CD4-positive, alpha-beta memory T cell (primary cell): ENCODE results near the gene LAS1L. TPM values are rescaled to one million over a fixed set of nuclear protein-coding genes. Genes with fewer than 3 reads are reported as not detected.
"Not testable (repeated sequence)": the region's sequence is repeated elsewhere in the genome, so short reads cannot be mapped to it uniquely, and the experiment has no call there.

Experiments
- CTCF ChIA-PET: fragments of 350-600 bp; sonication (Branson Sonifier 250); formaldehyde crosslinking; loops from one replicate; lab custom pipeline; 2021; ENCODE audit warnings: inconsistent platforms; ENCODE audit not compliant: partially characterized antibody; lab: Charles Lee
- POLR2A ChIA-PET: fragments of 350-600 bp; sonication (Branson Sonifier 250); formaldehyde crosslinking; loops from one replicate; lab custom pipeline; 2021; ENCODE audit not compliant: partially characterized antibody; lab: Charles Lee
- DNase-seq, 5 donors: peaks; one replicate each; pipeline versions ENCODE4 v3.0.0 to v3.0.0-alpha.2; 2020 to 2022; ENCODE audit warnings: mixed read lengths in 1 of 5
- H3K27ac ChIP-seq: one replicate; pipeline ENCODE4 v1.7.0; 2013; ENCODE audit warnings: low read depth, low read length
- H3K27me3 ChIP-seq: 2 replicates; pipeline ENCODE4 v1.7.0; 2013; ENCODE audit warnings: mild to moderate bottlenecking, low read length, moderate library complexity; ENCODE audit not compliant: insufficient read depth
- H3K36me3 ChIP-seq: 2 replicates; pipeline ENCODE4 v1.7.0; 2013; ENCODE audit warnings: mild to moderate bottlenecking, low read length, moderate library complexity; ENCODE audit not compliant: insufficient read depth
- H3K4me1 ChIP-seq: 2 replicates; pipeline ENCODE4 v1.7.0; 2013; ENCODE audit warnings: mild to moderate bottlenecking, low read length, moderate library complexity; ENCODE audit not compliant: insufficient read depth
- H3K4me3 ChIP-seq, 2 donors: one replicate each; pipeline ENCODE4 v1.7.0; 2013; ENCODE audit warnings: low read length in 2 of 2, mild to moderate bottlenecking in 1 of 2
- H3K9me3 ChIP-seq, 2 donors: one replicate each; pipeline ENCODE4 v1.7.0; 2013; ENCODE audit warnings: low read length in 2 of 2, control low read depth in 1 of 2; ENCODE audit not compliant: control insufficient read depth in 1 of 2
- H3K27ac Mint-ChIP-seq, 7 donors: one replicate each; pipeline ENCODE4 v1.8.0; 2020 to 2021; ENCODE audit warnings: mixed read lengths in 7 of 7, mild to moderate bottlenecking in 6 of 7, inconsistent platforms in 3 of 7, moderate library complexity in 3 of 7
- H3K27me3 Mint-ChIP-seq, 2 donors: one replicate each; pipeline ENCODE4 v1.8.0; 2020 to 2021; ENCODE audit warnings: mixed read lengths in 2 of 2
- H3K36me3 Mint-ChIP-seq, 2 donors: one replicate each; pipeline ENCODE4 v1.8.0; 2020 to 2021; ENCODE audit warnings: mixed read lengths in 2 of 2, inconsistent platforms in 1 of 2, mild to moderate bottlenecking in 1 of 2
- H3K4me1 Mint-ChIP-seq, 4 donors: one replicate each; pipeline ENCODE4 v1.8.0; 2020 to 2021; ENCODE audit warnings: mixed read lengths in 4 of 4, mild to moderate bottlenecking in 1 of 4
- H3K4me3 Mint-ChIP-seq, 8 donors: one replicate each; pipeline ENCODE4 v1.8.0; 2020 to 2021; ENCODE audit warnings: mixed read lengths in 8 of 8, mild to moderate bottlenecking in 7 of 8, moderate library complexity in 6 of 8, inconsistent platforms in 3 of 8
- H3K9me3 Mint-ChIP-seq, 8 donors: one replicate each; pipeline ENCODE4 v1.8.0; 2020 to 2021; ENCODE audit warnings: mixed read lengths in 8 of 8, mild to moderate bottlenecking in 5 of 8, inconsistent platforms in 3 of 8, moderate library complexity in 1 of 8
- intact Hi-C: fragments of 100-400 bp; cut with micrococcal nuclease; formaldehyde crosslinking; loops from one replicate; pipeline ENCODE4 v1.15.1; 2023
- polyA plus RNA-seq, 2 donors: library from polyadenylated mRNA; unstranded; fragments of 300-500 nt; fragmentation: Illumina TruSeq; gene quantifications; one replicate each; pipeline ENCODE4 v1.2.3, GENCODE V29; 2021
- total RNA-seq, 2 experiments: library from RNA; stranded (reverse); gene quantifications; one replicate each; pipeline ENCODE4 v1.2.3, GENCODE V29; 2021

LAS1L gene
- total and polyA plus RNA-seq, 4 experiments from 2014 or later: 38.5 to 51.7 (median 40.6) TPM

- H3K36me3 Mint-ChIP-seq: no peaks in the 10 kb centered on the region
- no peak overlapping the region for H3K27ac Mint-ChIP-seq
- CTCF ChIA-PET: no interaction called here
- H3K4me1 ChIP-seq: no peaks in the 10 kb centered on the region
- H3K36me3 ChIP-seq: no peaks in the 10 kb centered on the region
- H3K27ac ChIP-seq: no peak overlapping the region
- no peaks in the 10 kb centered on the region for H3K27me3 ChIP-seq
- POLR2A ChIA-PET: no interaction called here
- intact Hi-C loops: no loop called here
- H3K4me3 ChIP-seq: no peak overlapping the region
- no peak overlapping the region for H3K4me3 Mint-ChIP-seq
- no peaks in the 10 kb centered on the region for H3K9me3 ChIP-seq
- H3K4me1 Mint-ChIP-seq: no peaks in the 10 kb centered on the region
- H3K9me3 Mint-ChIP-seq: no peaks in the 10 kb centered on the region
- no peak for DNase-seq
- peaks cover 0 to 1% of the 10 kb centered on the region in 2 donors for H3K27me3 Mint-ChIP-seq
Measured at GRCh38 chrX:65574356-65574755, 39.8 kb upstream of the LAS1L start.

- no peaks in the 10 kb centered on the region for H3K36me3 Mint-ChIP-seq
- peaks cover 0 to 1% of the 10 kb centered on the region in 2 donors for H3K27me3 Mint-ChIP-seq
- no peaks in the 10 kb centered on the region for H3K4me1 Mint-ChIP-seq
- H3K27ac Mint-ChIP-seq: no peak overlapping the region
- ChIA-PET POLR2A (no interaction called here), CTCF (no interaction called here)
- no peaks in the 10 kb centered on the region for H3K27me3 ChIP-seq
- no peaks in the 10 kb centered on the region for H3K4me1 ChIP-seq
- no peaks in the 10 kb centered on the region for H3K9me3 ChIP-seq
- H3K4me3 ChIP-seq: no peak overlapping the region
- H3K27ac ChIP-seq: no peak overlapping the region
- intact Hi-C loops: no loop called here
- H3K4me3 Mint-ChIP-seq: no peak overlapping the region
- DNase-seq: no peak
- peaks cover 0 to under 1% (median 0%) of the 10 kb centered on the region in 8 donors for H3K9me3 Mint-ChIP-seq
- H3K36me3 ChIP-seq: no peaks in the 10 kb centered on the region
Measured at GRCh38 chrX:65572971-65573370, 38.4 kb upstream of the LAS1L start.

DNA sequence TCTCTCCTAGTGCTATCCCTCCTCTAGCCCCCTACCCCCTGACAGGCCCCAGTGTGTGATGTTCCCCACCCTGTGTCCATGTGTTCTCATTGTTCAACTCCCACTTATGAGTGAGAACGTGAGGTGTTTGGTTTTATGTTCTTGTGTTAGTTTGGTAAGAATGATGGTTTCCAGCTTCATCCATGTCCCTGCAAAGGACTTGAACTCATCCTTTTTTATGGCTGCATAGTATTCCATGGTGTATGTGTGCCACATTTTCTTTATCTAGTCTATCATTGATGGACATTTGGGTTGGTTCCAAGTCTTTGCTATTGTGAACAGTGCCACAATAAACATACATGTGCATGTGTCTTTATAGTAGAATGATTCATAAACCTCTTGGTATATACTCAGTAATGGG, 28.3 kb upstream of the LAS1L start:
- H3K4me3 ChIP-seq, CTCF ChIA-PET, H3K4me3 Mint-ChIP-seq, DNase-seq, H3K36me3 ChIP-seq, H3K9me3 ChIP-seq, H3K27ac ChIP-seq, H3K27me3 Mint-ChIP-seq, H3K9me3 Mint-ChIP-seq, H3K27ac Mint-ChIP-seq, intact Hi-C loops, H3K4me1 Mint-ChIP-seq, H3K36me3 Mint-ChIP-seq, H3K27me3 ChIP-seq, POLR2A ChIA-PET, H3K4me1 ChIP-seq: not testable (repeated sequence)

GRCh38 chrX:65551489-65552339, 17.1 kb upstream of the LAS1L start:
- Mint-ChIP-seq H3K9me3 (peaks cover 0 to 3% (median 0%) of the 10 kb centered on the region in 8 donors), H3K27ac (no peak overlapping the region), H3K27me3 (no peaks in the 10 kb centered on the region), H3K36me3 (no peaks in the 10 kb centered on the region), H3K4me1 (no peaks in the 10 kb centered on the region), H3K4me3 (no peak overlapping the region)
- ChIA-PET POLR2A (no interaction called here), CTCF (no interaction called here)
- Histone ChIP-seq H3K9me3 (no peaks in the 10 kb centered on the region), H3K4me3 (no peak overlapping the region), H3K36me3 (no peaks in the 10 kb centered on the region), H3K27me3 (no peaks in the 10 kb centered on the region), H3K4me1 (no peaks in the 10 kb centered on the region), H3K27ac (no peak overlapping the region)
- no peak for DNase-seq
- intact Hi-C loops: no loop called here

DNA sequence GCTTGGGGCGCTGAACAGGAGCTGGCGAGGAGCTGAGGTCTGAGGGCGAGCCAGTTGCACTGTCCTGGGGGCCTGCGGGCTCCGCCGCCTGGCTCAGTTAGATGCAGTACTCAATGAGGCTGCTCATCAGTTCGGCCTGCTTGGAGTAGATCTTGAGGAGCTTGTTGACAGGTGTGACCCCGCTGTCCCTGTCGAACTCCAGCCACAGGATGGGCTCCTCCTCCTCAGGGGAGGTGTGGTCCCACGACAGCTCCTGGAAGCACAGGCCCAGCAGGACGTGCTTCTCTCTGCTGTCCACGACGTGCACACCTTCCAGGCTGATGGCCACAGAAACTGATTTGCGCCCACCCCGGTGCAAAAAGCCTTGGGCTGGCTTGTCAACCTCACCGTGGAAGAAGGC, 16.5 kb upstream of the LAS1L start:
- Mint-ChIP-seq H3K36me3 (no peaks in the 10 kb centered on the region), H3K27ac (no peak overlapping the region)
- CTCF ChIA-PET: no interaction called here

GRCh38 chrX:65545456-65545855, 10.9 kb upstream of the LAS1L start:
- Mint-ChIP-seq H3K9me3 (peaks cover 0 to 2% (median 0%) of the 10 kb centered on the region in 8 donors), H3K4me1 (peaks cover 0 to 1% (median 0%) of the 10 kb centered on the region in 4 donors), H3K4me3 (no peak overlapping the region), H3K27me3 (no peaks in the 10 kb centered on the region), H3K27ac (no peak overlapping the region), H3K36me3 (no peaks in the 10 kb centered on the region)
- Histone ChIP-seq H3K4me3 (no peak overlapping the region), H3K27me3 (no peaks in the 10 kb centered on the region), H3K4me1 (no peaks in the 10 kb centered on the region), H3K9me3 (no peaks in the 10 kb centered on the region), H3K27ac (no peak overlapping the region), H3K36me3 (no peaks in the 10 kb centered on the region)
- DNase-seq: no peak
- intact Hi-C loops: no loop called here
- CTCF ChIA-PET: no interaction called here
- POLR2A ChIA-PET: no interaction called here

More for the DNA sequence above, 16.5 kb upstream of the LAS1L start:
- no peak overlapping the region for H3K4me3 ChIP-seq
- H3K4me1 ChIP-seq: no peaks in the 10 kb centered on the region
- H3K27me3 Mint-ChIP-seq: no peaks in the 10 kb centered on the region
- H3K36me3 ChIP-seq: no peaks in the 10 kb centered on the region
- intact Hi-C loops: no loop called here
- no peaks in the 10 kb centered on the region for H3K9me3 ChIP-seq
- H3K27ac ChIP-seq: no peak overlapping the region
- H3K4me1 Mint-ChIP-seq: no peaks in the 10 kb centered on the region
- POLR2A ChIA-PET: no interaction called here
- H3K9me3 Mint-ChIP-seq: peaks cover 0 to 3% (median 0%) of the 10 kb centered on the region in 8 donors
- no peak for DNase-seq
- H3K27me3 ChIP-seq: no peaks in the 10 kb centered on the region
- no peak overlapping the region for H3K4me3 Mint-ChIP-seq

DNA sequence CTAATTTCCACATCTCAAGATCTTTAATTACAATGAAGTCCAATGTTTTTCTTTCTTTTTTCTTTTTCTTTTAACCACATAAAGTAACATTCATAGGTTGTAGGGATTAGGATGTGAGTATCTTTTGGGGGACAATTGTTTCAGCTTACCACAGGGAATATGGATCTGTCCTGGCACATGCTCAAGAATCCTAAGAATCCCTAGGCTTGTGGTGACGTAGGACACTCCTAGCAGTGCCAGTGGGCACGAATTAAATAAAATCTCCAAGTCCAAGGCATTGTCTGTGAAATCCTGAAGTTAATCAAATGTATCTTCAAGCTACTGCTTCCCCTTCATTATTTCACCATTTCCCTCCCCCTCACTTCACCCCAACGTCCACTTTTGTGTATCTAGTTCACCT, 2.6 kb upstream of the LAS1L start:
- no peak overlapping the region for H3K27ac ChIP-seq
- H3K27ac Mint-ChIP-seq: no peak overlapping the region
- peaks cover 18% of the 10 kb centered on the region for H3K4me1 ChIP-seq
- H3K36me3 ChIP-seq: peaks cover under 1% of the 10 kb centered on the region
- no peaks in the 10 kb centered on the region for H3K27me3 ChIP-seq
- peak overlapping the region in 1 of 8 donors; percentile 20 for H3K4me3 Mint-ChIP-seq
- no peak overlapping the region for H3K4me3 ChIP-seq
- CTCF ChIA-PET: no interaction called here
- no peak for DNase-seq
- POLR2A ChIA-PET: no interaction called here
- H3K27me3 Mint-ChIP-seq: no peaks in the 10 kb centered on the region
- H3K9me3 ChIP-seq: no peaks in the 10 kb centered on the region
- H3K9me3 Mint-ChIP-seq: peaks cover 0 to 2% (median 0%) of the 10 kb centered on the region in 8 donors
- peaks cover 7 to 24% (median 16%) of the 10 kb centered on the region in 4 donors for H3K4me1 Mint-ChIP-seq
- intact Hi-C loops: loop anchor here (10.0 kb wide), 1 partner anchor 562 kb away; the partner anchor contains the start of gene ZC4H2
- H3K36me3 Mint-ChIP-seq: peaks cover 0 to 10% of the 10 kb centered on the region in 2 donors
